Superior temporal gyrus (tissue), 1 donor: ENCODE data around the gene NMRAL1.
A peak's percentile ranks its signal among the peaks of the same experiment; 100 is the strongest.

Experiments
- DNase-seq: peaks from one replicate; pipeline ENCODE4 v3.0.0-alpha.2; 2016; ENCODE audit errors: extremely low spot score

The NMRAL1 gene

DNA sequence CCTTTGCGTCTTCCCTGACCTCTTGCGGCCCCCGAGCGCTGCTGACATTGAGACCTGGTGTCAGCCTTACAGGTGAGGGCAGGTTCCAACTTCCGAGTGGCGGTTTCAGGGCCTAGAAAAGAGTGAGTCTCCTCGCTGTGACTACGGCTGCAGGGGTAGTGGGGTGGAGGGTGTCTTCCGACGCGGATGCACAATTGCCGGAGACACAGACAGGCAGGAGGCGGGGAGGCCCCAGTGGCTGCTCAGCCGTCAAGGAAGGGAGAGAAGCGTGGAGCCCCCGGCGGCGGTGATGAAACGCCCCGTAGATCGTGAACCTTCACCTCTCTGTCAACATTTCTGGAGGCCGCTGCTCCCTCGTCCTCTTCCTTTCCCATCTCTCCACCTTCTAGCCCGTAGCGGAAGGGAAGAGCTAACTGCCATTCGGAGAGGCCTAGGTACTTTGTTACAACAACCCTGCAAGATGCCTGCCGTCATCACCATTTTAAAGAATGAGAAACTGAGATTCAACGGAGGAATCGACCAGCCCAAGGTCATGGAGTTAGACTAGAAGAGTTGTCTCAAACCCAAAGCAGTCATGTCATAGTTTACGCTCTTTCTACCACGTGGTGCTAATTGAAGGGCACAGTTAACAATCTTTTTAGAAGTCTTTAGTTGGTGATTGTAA, 48.3 kb downstream of the NMRAL1 start:
- peak; percentile 24 for DNase-seq

DNA sequence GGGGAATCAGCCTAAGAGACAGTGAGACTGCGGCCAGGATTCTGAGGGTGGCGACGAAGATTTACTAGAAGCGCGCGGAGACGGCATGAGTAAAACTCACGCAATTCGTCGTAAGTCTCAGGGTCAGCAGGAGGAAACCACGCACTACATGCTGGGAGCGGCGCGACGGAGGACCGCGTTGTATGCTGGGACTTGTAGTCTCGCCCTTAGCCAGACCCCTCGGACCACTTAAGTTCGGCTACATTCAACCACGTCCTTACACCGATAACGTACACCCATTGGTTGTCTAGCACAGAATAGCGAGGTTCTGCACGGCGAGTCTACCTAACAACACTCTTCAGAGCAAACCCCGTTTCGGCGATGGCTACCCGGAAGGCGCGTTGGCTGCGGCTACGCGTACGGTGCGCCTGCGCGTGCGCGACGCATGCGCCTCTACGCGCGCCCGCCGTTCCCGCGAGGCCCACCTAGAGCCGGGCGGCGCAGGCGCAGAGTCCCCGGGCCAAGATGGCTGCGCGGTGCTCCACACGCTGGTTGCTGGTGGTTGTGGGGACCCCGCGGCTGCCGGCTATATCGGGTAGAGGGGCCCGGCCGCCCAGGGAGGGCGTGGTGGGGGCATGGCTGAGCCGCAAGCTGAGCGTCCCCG, 48.9 kb downstream of the NMRAL1 start, which contains the start of gene DNAJA3:
TSS of gene DNAJA3 (plus strand) at position 491 of the 643 bp plus-strand sequence. CDS start at position 505, 14 bp downstream.
- DNase-seq = peak; percentile 96

DNA sequence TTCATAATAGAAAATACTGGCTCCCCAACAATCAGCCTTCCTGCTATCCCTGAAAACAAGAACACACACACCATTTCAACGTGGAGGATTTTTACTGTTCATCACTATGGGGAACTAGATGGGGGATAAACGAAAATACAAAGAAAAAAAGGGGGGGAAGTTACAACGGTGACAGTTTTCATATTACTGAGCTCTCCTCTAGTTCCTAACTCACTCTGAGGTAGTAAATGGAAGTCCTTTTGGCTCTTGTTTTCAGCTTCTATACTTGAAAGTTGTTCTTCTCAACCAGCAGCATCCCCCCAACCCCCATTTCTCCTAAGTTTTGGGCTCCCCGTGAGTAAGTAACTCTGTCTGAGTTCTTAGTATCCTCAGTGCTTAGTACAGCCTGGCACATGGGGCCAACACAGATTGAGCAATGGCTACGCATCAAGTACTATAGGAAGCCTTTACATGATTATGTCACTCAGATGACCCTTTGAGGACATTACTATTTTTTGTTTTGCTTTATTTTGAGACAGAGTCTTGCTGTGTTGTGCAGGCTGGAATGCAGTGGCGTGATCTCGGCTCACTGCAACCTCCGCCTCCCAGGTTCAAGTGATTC, 53.8 kb downstream of the NMRAL1 start:
- DNase-seq = no peak

DNA sequence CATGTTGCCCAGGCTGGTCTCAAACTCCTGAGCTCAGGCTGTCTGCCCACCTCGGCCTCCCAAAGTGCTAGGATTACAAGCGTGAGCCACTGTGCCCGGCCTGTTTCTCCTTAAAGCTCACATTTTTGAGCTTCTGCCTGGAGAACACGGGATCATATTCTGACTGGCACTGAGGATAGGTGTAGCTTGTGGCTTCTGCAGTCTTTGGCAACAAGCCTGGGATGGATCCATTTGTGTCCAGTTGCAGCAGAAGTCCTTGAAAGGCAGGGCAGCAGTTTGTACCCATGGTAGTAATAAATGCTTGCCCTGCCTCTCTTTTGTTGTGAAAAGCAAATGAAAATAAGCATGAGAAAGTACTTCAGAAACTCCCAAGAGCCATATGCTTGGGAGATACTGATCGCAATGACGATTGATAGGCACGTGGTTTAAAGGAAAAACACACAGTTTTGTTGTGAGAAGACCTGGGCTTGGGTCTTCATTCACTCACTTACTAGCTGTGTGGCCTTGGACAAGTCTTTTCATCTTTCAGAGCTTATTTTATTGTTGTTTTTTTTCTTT, 54.9 kb downstream of the NMRAL1 start:
- no peak for DNase-seq

DNA sequence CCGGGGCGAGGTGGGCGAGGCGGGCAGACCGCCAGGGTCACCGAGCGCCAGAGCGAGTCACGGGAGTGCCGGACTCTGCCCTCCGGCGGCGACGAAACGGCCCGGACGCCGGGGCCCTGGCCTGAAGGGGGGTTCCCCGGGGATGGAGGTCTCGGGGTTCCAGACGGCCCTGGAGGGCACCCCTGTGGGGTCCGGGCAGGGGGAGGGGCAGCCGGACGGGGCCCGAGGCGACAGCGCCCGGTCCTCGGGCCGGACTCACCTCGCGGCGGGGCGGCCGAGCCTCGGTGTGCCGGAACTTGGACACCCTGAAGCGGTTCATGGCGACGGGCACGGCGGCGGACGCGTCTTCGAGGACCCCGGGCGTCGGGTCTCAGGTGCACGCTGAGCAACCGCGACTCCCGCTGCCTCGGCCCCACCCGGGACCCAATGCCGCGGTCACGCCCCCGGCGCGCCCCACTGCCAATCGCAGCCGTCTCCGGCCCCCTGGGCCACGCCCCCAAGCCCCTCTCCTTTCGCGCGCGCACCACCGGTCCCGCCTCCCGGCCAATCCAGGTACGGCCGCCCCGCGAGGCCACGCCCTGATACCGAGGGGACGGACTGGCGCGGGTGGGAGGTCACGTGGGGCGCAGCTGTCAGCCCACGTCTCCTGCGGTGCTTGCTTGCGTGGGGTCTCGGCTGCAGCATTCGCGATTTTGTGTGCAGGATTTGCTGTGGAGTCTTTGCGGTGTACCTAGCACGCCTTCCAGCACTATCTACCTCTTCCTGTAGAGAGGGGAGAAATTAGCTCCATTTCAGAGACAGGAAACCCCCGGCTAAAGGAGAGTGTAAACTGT, 58.0 kb downstream of the NMRAL1 start, which contains the start of gene CORO7:
TSS of gene CORO7 (minus strand) at position 397 of the 833 bp plus-strand sequence. CDS start at position 319, 78 bp downstream.
- peak; percentile 92 for DNase-seq

DNA sequence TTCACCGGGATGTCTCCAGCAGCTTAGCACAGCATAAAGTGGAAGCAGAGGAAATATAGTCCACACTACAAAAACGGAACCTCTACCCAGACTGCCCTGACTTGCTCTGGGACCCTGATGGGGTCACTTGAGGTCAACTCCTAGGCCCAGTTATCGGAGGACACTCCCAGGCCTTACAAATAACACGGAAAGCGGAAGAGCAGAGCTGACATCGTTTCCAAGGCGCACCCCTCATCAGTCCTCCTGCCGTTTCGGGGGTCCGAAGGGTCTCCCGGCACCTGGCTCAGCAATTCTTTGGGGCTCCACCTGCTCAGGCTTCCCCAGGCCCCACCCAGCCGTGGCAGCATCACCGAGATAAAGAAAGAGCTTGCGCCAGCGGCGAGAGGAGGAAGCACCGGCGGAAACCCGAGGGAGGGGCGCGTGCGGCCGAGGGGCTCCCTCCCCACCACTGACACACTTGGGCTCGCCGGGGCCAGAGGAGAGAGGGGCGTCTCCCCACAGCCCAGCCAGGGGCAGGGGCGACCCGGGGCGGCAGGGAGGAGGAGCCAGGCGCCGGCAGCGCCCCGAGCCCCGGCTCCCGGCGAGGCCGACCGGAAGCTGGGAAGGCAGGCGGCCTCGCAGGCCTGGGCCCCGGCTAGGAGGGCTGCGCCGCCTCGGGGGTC, 58.8 kb downstream of the NMRAL1 start:
- peak; percentile 76 for DNase-seq

DNA sequence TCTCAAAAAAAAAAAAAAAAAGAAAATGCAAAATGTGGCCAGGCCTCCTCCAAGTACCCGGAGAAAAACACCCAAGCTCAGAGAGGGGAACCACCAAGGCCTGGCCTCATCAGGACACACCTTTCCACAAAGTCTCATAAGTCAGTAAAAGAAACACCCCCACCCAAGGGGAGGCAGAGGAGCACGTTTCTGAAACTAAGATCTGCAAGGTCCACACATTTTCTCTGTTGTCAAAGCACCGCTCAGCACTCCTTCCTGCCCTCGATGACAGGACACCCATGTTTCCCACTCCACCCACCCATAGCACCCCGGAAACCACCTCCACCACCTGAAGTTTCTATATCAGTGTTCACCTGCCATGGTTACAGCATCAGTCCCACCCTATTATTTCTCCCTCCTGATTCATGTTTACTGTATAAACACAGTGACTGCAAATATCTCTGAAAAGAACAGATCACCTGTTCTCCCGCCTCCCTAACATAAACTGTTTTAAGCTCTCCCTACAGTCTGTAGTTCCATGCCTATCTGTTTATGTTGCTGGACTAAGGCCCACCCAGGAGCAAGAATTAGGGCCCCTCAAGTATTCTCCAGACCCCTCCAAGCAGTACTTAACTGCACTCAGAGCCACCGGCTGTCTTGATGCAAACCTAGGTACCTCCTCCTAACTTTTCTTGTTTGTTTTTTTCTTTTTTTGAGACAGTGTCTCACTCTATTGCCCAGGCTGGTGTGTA, 60.1 kb downstream of the NMRAL1 start:
- DNase-seq = no peak

DNA sequence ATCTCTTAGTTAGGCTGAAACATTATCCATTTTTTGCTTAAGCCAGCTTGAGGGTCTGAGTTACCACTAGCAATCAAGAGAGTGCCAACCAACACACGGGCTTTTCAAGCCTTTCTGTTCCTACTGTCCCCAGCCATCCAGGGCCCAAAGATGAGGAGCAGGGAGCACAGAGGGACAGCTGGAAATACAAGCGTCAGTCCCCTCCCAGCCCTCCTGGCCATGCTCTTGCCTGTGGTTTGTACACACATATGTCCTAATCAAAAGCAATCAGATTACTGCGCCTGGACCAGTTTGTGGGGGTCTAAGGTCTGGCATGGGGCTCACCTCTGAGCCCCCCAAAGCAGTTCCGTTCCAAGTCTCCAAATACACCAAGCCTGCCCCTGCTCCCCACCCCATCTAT, 61.6 kb downstream of the NMRAL1 start:
- no peak for DNase-seq

DNA sequence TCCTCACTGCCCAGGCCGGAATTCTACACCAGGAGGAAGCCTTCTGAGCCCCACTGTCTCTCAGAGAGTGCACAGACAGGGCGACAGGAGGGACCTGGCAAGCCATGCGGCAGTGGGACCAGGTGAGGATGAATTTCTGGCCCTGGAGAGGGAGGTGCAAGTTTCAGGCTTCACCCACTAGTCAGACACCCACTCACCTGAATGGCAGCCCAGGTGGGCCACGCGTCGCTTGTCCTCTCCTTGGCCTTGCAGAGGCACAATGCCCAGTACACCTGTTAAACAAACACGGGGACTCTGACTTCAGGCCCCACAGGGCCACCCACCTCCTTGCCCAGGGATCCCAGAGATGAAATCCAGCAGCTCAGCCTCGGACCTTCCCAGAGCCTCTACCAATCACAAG, 62.3 kb downstream of the NMRAL1 start:
- DNase-seq = no peak
